GM10248 (cell line): Measurements from ENCODE around the gene MCOLN1.

ENCODE experiments used
- CTCF ChIA-PET: fragments of 300-600 bp; sonication (Branson Sonifier 250); formaldehyde crosslinking; extraction: SDS; loops from one replicate; lab custom pipeline; 2021; ENCODE audit warnings: antibody characterized with exemption; lab: Yijun Ruan, JAX
- POLR2A ChIA-PET: fragments of 350-650 bp; sonication (Branson Sonifier 250); formaldehyde crosslinking; extraction: SDS; loops from one replicate; lab custom pipeline; 2020; ENCODE audit warnings: antibody characterized with exemption; lab: Yijun Ruan, JAX
- DNase-seq: peaks from one replicate; pipeline ENCODE4 v3.0.0; 2012; ENCODE audit errors: extremely low spot score
- TF ChIP-seq, protein P1 (sequence below): IDR thresholded peaks from 2 replicates; pipeline ENCODE4 v1.5.1; 2012; ENCODE audit warnings: mild to moderate bottlenecking, low read depth; ENCODE audit errors: extremely low read depth, missing control alignments, control extremely low read depth

Gene MCOLN1

DNA sequence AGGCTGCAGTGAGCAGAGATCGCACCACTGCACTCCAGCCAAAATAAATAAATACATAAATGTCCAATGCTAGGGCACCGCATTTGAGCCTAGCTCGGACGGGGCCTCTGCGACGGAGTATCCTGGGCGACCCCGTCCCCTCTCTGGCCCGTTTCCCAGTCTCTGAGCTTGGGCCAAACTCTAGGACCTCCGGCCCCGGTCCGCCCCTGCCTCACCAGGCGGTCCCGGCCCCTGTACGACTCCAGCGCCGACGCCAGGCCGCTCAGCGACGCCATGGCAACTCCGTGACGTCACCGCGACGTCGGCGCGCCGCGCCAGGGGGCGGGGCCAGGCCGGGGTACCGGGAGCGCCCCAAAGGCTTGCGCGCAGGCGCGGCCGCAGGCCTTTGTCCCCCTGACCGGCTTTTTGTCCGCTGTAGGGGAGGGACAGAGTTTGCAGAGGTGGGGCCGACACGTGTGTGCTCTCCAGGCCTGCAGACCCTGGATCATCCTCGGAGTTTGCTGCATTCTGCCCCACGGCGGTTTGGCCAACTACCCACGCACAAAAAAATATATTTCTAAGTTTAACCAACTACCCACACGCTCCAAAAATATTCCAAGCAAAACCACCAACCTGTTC, 33.6 kb upstream of the MCOLN1 start, which contains the start of gene PEX11G:
Gene PEX11G (minus strand): TSS at position 300 of the 618 bp plus-strand sequence. CDS start 25 bp downstream, at position 275.
- DNase-seq, result peak; percentile 99
- POLR2A ChIA-PET, result interaction anchor here (0.5 kb wide), 1 partner anchor 18 kb away, joined by 4 read pairs; no protein-coding TSS in a partner anchor
- TF ChIP-seq, protein P1, sequence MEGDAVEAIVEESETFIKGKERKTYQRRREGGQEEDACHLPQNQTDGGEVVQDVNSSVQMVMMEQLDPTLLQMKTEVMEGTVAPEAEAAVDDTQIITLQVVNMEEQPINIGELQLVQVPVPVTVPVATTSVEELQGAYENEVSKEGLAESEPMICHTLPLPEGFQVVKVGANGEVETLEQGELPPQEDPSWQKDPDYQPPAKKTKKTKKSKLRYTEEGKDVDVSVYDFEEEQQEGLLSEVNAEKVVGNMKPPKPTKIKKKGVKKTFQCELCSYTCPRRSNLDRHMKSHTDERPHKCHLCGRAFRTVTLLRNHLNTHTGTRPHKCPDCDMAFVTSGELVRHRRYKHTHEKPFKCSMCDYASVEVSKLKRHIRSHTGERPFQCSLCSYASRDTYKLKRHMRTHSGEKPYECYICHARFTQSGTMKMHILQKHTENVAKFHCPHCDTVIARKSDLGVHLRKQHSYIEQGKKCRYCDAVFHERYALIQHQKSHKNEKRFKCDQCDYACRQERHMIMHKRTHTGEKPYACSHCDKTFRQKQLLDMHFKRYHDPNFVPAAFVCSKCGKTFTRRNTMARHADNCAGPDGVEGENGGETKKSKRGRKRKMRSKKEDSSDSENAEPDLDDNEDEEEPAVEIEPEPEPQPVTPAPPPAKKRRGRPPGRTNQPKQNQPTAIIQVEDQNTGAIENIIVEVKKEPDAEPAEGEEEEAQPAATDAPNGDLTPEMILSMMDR, result no peak
- CTCF ChIA-PET, result interaction anchor here (0.7 kb wide), 1 partner anchor 8 kb away, joined by 4 read pairs; a partner anchor contains a TSS

DNA sequence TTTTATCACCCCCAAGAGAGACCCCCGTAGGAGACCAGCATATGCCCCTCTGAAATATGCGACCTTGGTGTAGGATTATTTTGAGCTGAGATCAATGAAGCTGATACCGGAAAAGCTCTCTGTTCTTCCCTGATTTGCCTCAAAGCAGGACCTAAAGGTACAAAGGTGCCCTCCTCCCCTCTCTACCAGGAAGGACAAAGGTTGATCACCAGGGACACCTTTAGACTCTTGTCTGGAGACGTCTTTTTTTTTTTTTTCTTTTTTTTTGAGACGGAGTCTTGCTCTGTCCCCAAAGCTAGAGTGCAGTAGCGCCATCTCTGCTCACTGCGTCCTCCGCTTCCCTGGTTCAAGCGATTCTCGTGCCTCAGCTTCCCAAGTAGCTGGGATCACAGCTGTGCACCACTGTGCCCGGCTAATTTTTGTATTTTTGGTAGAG, 32.8 kb upstream of the MCOLN1 start:
- ChIA-PET CTCF (no interaction called here), POLR2A (no interaction called here)
- peak; percentile 7 for DNase-seq
- TF ChIP-seq, protein P1, result no peak

DNA sequence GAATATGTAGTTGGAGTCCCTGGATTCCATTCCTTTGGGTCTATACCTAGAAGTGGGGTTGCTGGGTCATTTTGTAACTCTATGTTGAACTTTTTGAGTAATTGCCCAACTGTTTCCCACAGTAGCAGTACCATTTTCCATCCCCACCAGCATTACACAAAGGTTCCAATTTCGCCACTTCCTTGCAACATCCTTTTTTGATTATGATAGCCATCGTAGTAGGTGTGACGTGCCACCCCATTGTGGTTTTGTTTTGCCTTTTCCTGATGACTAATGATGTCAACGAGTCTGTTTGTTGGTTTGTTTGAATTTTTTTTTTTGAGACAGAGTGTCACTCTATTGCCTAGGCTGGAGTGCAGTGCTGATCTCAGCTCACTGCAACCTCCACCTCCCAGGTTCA, 30.3 kb upstream of the MCOLN1 start:
- TF ChIP-seq, protein P1, result no peak
- CTCF ChIA-PET, result no interaction called here
- DNase-seq, result no peak
- POLR2A ChIA-PET, result no interaction called here

DNA sequence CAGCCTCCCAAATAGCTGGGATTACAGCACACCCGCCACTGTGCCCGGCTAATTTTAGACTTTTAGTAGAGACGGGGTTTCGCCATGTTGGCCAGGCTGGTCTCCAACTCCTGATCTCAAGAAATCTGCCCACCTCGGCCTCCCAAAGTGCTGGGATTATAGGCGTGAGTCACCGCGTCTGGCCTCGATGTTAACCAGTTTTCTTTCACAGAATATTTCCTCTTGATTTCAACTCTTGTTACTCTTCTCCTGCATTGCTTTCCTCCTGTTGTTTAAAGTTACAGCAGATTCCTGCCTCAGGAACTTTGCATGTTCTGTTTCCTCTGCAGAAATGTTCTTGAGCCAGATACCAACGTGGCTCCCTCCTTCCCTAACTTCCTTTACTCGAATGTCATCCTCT, 29.9 kb upstream of the MCOLN1 start:
- POLR2A ChIA-PET, result no interaction called here
- CTCF ChIA-PET, result no interaction called here
- no peak for DNase-seq
- TF ChIP-seq, protein P1, result no peak

DNA sequence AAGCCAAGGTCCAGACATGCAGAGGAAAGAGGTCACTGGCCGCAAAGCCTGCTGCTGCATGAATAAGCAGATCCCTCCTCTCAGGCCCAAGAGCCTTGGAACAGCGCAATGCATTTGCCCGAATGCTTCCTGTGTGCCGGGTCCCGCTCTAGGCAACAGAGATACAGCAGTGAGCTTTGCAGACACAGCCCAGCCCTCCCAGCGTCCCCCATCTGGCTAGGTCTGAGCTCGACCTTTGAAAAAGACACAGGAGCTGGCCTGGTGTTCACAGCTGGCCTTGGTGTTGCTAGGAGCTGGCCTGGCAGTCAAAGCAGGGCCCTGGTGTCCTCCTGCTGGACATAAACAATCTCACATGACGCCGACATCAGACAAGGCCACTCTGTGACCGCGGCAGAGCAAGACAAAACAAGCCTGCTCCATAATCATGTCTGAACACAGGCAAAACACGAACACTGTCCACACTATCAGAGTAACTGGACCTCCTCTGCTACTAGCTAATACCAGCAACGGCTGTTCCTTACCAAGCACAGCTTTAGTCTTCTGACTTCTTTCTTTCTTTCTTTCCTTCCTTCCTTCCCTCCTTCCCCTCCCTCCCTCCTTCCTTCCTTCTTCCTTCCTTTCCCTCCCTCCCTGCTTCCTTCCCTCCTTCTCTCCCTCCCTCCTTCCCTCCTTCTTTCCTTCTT, 27.9 kb upstream of the MCOLN1 start:
- POLR2A ChIA-PET, result interaction anchor here (0.9 kb wide), 1 partner anchor 9 kb away, joined by 4 read pairs; no protein-coding TSS in a partner anchor
- peak; percentile 7 for DNase-seq
- CTCF ChIA-PET, result interaction anchor here (1.0 to 1.1 kb wide), 2 partner anchors 11 to 127 kb away, joined by 3 read pairs; no protein-coding TSS in a partner anchor
- TF ChIP-seq, protein P1, result no peak

DNA sequence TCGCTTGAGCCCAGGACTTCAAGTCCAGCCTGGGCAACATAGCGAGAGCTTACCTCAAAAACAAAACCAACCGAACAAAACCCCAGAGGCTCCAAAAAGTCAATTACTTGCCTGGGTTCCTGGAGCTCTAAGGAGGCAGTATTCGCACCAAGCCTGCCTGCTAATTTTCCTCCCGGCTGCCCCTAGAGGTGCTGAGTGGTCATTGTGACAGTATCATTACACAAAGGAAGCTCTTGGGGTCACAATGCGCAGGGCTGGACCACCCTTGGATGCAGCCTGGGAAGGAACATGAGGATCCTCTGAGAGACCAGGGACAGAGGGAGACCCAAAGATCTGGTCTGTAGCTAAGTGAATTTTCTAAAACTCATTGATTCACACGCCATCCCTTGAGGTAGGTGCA, 25.1 kb upstream of the MCOLN1 start:
- DNase-seq, result peak; percentile 39
- ChIA-PET CTCF (interaction anchor here (0.7 to 2.1 kb wide), 12 partner anchors 8 to 395 kb away, joined by 3 to 6 read pairs (median 3); partner anchors contain the start of genes MCOLN1, PEX11G and ZNF358), POLR2A (interaction anchor here (0.6 kb wide), 1 partner anchor 410 kb away, joined by 3 read pairs; no protein-coding TSS in a partner anchor)
- TF ChIP-seq, protein P1, result peak; percentile 28
